HEK293 (cell line): ENCODE measurements around the gene PKN1.

Experiments used
- CTCF ChIA-PET: fragments of 350-600 bp; formaldehyde crosslinking; extraction: SDS; loops from one replicate; lab custom pipeline; 2021; ENCODE audit warnings: antibody characterized with exemption; lab: Yijun Ruan, JAX
- POLR2A ChIA-PET: fragments of 300-600 bp; formaldehyde crosslinking; extraction: SDS; loops from one replicate; lab custom pipeline; 2020; ENCODE audit warnings: antibody characterized with exemption, inconsistent platforms; lab: Yijun Ruan, JAX
- H3K27ac ChIP-seq: fragments of 200-500 bp; sonication (Bioruptor generic); 2 replicates; pipeline ENCODE4 v1.5.1; 2014; ENCODE audit warnings: low read depth, low read length, control low read depth, inconsistent platforms; ENCODE audit errors: extremely low read depth
- H3K36me3 ChIP-seq, 2 experiments: fragments of 200-500 bp in 1 of 2; sonication (Bioruptor generic) in 1 of 2; 1 replicate in 1 of 2; 2 replicates in 1 of 2; pipeline ENCODE4 v1.5.1; 2014 to 2017; ENCODE audit warnings: inconsistent platforms in 2 of 2, low read length in 2 of 2; ENCODE audit not compliant: control insufficient read depth in 2 of 2, insufficient read depth in 1 of 2
- H3K4me1 ChIP-seq: fragments of 200-500 bp; sonication (Bioruptor generic); 2 replicates; pipeline ENCODE4 v1.5.1; 2014; ENCODE audit warnings: mild to moderate bottlenecking, low read length, inconsistent platforms; ENCODE audit not compliant: control insufficient read depth, insufficient read depth
- H3K4me3 ChIP-seq: 2 replicates; pipeline ENCODE4 v1.5.1; 2011; ENCODE audit warnings: low read depth, mild to moderate bottlenecking, control low read depth, low read length, moderate library complexity
- H3K9me3 ChIP-seq: fragments of 200-500 bp; sonication (Bioruptor generic); 2 replicates; pipeline ENCODE4 v1.5.1; 2014; ENCODE audit warnings: low read depth, low read length, inconsistent platforms; ENCODE audit not compliant: control insufficient read depth, insufficient read depth
- EGR2 ChIP-seq: fragments of 450-650 bp; formaldehyde crosslinking; IDR thresholded peaks from 2 replicates; pipeline ENCODE4 v1.5.1; 2016; ENCODE audit warnings: low read depth, missing biosample characterization, missing genetic modification characterization
- GLIS1 ChIP-seq: fragments of 450-650 bp; formaldehyde crosslinking; IDR thresholded peaks from 2 replicates; pipeline ENCODE4 v1.5.1; 2016; ENCODE audit warnings: missing biosample characterization, missing genetic modification characterization
- KLF1 ChIP-seq: fragments of 450-650 bp; formaldehyde crosslinking; IDR thresholded peaks from 2 replicates; pipeline ENCODE4 v1.5.1; 2016; ENCODE audit warnings: missing biosample characterization, missing genetic modification characterization
- SCRT1 ChIP-seq: fragments of 450-650 bp; formaldehyde crosslinking; IDR thresholded peaks from 2 replicates; pipeline ENCODE4 v1.5.1; 2016; ENCODE audit warnings: missing biosample characterization, missing genetic modification characterization, borderline replicate concordance
- SCRT2 ChIP-seq: fragments of 450-650 bp; formaldehyde crosslinking; IDR thresholded peaks from 2 replicates; pipeline ENCODE4 v1.5.1; 2016; ENCODE audit warnings: missing biosample characterization, missing genetic modification characterization
- SP2 ChIP-seq: fragments of 450-650 bp; formaldehyde crosslinking; IDR thresholded peaks from 2 replicates; pipeline ENCODE4 v1.5.1; 2016; ENCODE audit warnings: missing biosample characterization, missing genetic modification characterization
- SP3 ChIP-seq: fragments of 450-650 bp; formaldehyde crosslinking; IDR thresholded peaks from 2 replicates; pipeline ENCODE4 v1.5.1; 2016; ENCODE audit warnings: missing biosample characterization, missing genetic modification characterization
- YY1 ChIP-seq: fragments of 450-650 bp; formaldehyde crosslinking; IDR thresholded peaks from 2 replicates; pipeline ENCODE4 v1.5.1; 2018; ENCODE audit warnings: missing biosample characterization, missing genetic modification characterization
- ZFHX2 ChIP-seq: fragments of 450-650 bp; formaldehyde crosslinking; conservative IDR thresholded peaks from 2 replicates; pipeline ENCODE4 v1.5.1; 2016; ENCODE audit warnings: missing biosample characterization, missing genetic modification characterization
- ZNF19 ChIP-seq: fragments of 450-650 bp; formaldehyde crosslinking; IDR thresholded peaks from 2 replicates; pipeline ENCODE4; 2016; ENCODE audit warnings: missing biosample characterization, missing genetic modification characterization, low read depth
- ZNF335 ChIP-seq: fragments of 450-650 bp; formaldehyde crosslinking; conservative IDR thresholded peaks from 2 replicates; pipeline ENCODE4 v1.5.1; 2016; ENCODE audit warnings: missing biosample characterization, missing genetic modification characterization
- ZNF341 ChIP-seq: fragments of 450-650 bp; formaldehyde crosslinking; IDR thresholded peaks from 2 replicates; pipeline ENCODE4; 2016; ENCODE audit warnings: low read depth, missing biosample characterization, missing genetic modification characterization
- ZNF391 ChIP-seq: fragments of 450-650 bp; formaldehyde crosslinking; IDR thresholded peaks from 2 replicates; pipeline ENCODE4 v1.5.1; 2016; ENCODE audit warnings: low read depth, missing biosample characterization, missing genetic modification characterization, borderline replicate concordance
- ZNF660 ChIP-seq: fragments of 450-650 bp; IDR thresholded peaks from 2 replicates; pipeline ENCODE4 v1.5.1; 2018; ENCODE audit warnings: missing biosample characterization, mild to moderate bottlenecking, missing genetic modification characterization
- ZXDB ChIP-seq: fragments of 450-650 bp; formaldehyde crosslinking; IDR thresholded peaks from 2 replicates; pipeline ENCODE4 v1.5.1; 2016; ENCODE audit warnings: missing biosample characterization, missing genetic modification characterization
- TF ChIP-seq, protein P1 (sequence below): fragments of 450-650 bp; formaldehyde crosslinking; IDR thresholded peaks from 2 replicates; pipeline ENCODE4 v1.5.1; 2016; ENCODE audit warnings: missing biosample characterization, missing genetic modification characterization
- TF ChIP-seq, protein P2 (sequence below): fragments of 450-650 bp; formaldehyde crosslinking; IDR thresholded peaks from 2 replicates; pipeline ENCODE4 v1.5.1; 2016; ENCODE audit warnings: missing biosample characterization, missing genetic modification characterization
- TF ChIP-seq, protein P3 (sequence below): fragments of 450-650 bp; formaldehyde crosslinking; IDR thresholded peaks from 2 replicates; pipeline ENCODE4 v1.5.1; 2016; ENCODE audit warnings: missing biosample characterization, missing genetic modification characterization
- TF ChIP-seq, protein P4 (sequence below): fragments of 450-650 bp; formaldehyde crosslinking; IDR thresholded peaks from 2 replicates; pipeline ENCODE4 v1.5.1; 2017; ENCODE audit warnings: missing biosample characterization, missing genetic modification characterization
- TF ChIP-seq, protein P5 (sequence below): fragments of 450-650 bp; formaldehyde crosslinking; conservative IDR thresholded peaks from 2 replicates; pipeline ENCODE4 v1.5.1; 2016; ENCODE audit warnings: low read depth, missing biosample characterization, missing genetic modification characterization

Gene PKN1

DNA sequence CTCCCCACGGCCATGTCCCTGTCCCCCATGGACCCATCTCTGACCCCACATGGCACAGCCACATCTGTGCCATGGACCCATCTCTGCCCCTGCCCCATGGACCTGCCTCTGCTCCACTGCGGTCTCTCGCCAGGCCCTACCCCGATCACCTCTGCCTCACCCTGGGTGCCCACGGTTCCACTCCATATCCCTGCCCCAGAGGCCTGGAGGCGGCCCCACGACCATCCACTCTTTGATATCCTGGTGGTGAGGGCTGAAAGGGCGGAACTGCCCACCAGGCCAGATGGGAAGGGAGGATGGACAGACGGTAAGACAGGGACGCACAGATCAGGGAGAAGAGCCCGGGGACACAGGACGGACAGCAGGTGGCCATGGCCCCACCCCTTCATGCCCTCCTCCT is 41.7 kb downstream of the PKN1 start:
- no peaks in the 10 kb centered on the region for H3K9me3 ChIP-seq
- H3K36me3 ChIP-seq = peaks cover 0 to 35% of the 10 kb centered on the region in 2 experiments; a peak in 2 of 3 replicates
- ChIA-PET POLR2A (interaction anchor here (1.0 kb wide), 1 partner anchor 22 kb away, joined by 3 read pairs; no protein-coding TSS in a partner anchor), CTCF (no interaction called here)
- no peaks in the 10 kb centered on the region; the same call in 1 of the 2 replicates for H3K4me1 ChIP-seq
- peak; percentile 29; the same call in 1 of the 2 replicates for TF ChIP-seq EGR2 (tag by site-specific recombination)
- no peak for TF ChIP-seq YY1
- H3K27ac ChIP-seq = no peak overlapping the region
- H3K4me3 ChIP-seq = no peak overlapping the region

DNA sequence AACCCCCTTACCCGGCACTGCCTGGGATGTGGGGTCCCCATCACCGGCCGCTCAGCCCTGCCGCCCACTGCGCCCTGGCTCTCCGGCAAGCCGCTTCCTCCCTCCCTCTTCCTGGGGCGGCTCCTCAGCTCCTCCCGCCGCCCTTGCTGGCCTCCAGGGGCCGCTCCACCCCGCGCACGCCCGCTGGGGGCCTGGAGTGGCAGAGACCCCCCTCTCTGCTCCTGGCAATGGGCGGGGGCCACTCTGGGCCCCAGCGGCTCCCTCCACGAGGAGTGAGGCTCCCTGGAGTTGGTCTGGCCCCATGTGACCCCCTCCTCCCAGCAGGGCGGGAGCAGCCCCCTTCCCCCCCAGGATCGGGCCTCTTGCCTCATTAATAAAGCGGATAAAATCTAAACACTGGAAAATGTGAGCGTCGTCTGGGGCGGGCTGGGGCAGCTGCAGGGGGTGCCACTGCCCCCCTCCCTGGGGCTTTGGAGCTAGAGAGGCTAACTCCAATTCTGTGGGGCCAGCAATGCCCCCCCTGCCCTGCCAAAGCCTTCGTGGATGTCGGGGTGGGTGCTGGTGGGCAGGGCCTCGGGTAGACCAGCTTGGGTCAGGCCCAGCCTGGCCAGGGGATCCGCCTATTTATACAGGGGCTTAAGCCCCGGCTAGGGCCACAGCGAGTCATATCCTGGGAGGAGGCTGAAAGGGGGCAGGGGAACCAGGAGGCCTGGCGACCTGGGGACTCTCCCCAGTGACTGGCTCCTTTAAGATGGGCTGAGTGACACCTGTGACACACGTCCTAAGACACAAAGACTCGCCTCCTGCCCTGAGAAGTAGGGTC is 42.4 kb downstream of the PKN1 start, which contains the start of gene PTGER1:
PTGER1 (minus strand) TSS at position 104 of the 823 bp plus-strand sequence. CDS start 1,034 bp downstream, outside the sequence.
- Histone ChIP-seq H3K9me3 (no peaks in the 10 kb centered on the region), H3K4me1 (no peaks in the 10 kb centered on the region; the same call in 1 of the 2 replicates), H3K27ac (no peak within 1 kb of the TSS), H3K36me3 (peaks cover 0 to 34% of the 10 kb centered on the region in 2 experiments; a peak in 2 of 3 replicates), H3K4me3 (no peak within 1 kb of the TSS)
- CTCF ChIA-PET = no interaction called here
- POLR2A ChIA-PET = interaction anchor here (1.0 kb wide), 1 partner anchor 21 kb away, joined by 3 read pairs; no protein-coding TSS in a partner anchor
- TF ChIP-seq, protein P1, sequence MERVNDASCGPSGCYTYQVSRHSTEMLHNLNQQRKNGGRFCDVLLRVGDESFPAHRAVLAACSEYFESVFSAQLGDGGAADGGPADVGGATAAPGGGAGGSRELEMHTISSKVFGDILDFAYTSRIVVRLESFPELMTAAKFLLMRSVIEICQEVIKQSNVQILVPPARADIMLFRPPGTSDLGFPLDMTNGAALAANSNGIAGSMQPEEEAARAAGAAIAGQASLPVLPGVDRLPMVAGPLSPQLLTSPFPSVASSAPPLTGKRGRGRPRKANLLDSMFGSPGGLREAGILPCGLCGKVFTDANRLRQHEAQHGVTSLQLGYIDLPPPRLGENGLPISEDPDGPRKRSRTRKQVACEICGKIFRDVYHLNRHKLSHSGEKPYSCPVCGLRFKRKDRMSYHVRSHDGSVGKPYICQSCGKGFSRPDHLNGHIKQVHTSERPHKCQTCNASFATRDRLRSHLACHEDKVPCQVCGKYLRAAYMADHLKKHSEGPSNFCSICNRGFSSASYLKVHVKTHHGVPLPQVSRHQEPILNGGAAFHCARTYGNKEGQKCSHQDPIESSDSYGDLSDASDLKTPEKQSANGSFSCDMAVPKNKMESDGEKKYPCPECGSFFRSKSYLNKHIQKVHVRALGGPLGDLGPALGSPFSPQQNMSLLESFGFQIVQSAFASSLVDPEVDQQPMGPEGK = peak; percentile 69
- no peak for TF ChIP-seq ZNF19 (tag by site-specific recombination)
- TF ChIP-seq KLF1 (tag by site-specific recombination) = peak; percentile 93
- TF ChIP-seq SP3 (tag by site-specific recombination) = peak; percentile 35; the same call in 1 of the 2 replicates
- peak; percentile 50 for TF ChIP-seq ZNF335 (tag by site-specific recombination)
- TF ChIP-seq SCRT1 (tag by site-specific recombination) = no peak
- TF ChIP-seq GLIS1 (tag by site-specific recombination) = peak; percentile 92
- TF ChIP-seq, protein P2, sequence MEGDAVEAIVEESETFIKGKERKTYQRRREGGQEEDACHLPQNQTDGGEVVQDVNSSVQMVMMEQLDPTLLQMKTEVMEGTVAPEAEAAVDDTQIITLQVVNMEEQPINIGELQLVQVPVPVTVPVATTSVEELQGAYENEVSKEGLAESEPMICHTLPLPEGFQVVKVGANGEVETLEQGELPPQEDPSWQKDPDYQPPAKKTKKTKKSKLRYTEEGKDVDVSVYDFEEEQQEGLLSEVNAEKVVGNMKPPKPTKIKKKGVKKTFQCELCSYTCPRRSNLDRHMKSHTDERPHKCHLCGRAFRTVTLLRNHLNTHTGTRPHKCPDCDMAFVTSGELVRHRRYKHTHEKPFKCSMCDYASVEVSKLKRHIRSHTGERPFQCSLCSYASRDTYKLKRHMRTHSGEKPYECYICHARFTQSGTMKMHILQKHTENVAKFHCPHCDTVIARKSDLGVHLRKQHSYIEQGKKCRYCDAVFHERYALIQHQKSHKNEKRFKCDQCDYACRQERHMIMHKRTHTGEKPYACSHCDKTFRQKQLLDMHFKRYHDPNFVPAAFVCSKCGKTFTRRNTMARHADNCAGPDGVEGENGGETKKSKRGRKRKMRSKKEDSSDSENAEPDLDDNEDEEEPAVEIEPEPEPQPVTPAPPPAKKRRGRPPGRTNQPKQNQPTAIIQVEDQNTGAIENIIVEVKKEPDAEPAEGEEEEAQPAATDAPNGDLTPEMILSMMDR (tag by site-specific recombination) = peak; percentile 48
- TF ChIP-seq, protein P3, sequence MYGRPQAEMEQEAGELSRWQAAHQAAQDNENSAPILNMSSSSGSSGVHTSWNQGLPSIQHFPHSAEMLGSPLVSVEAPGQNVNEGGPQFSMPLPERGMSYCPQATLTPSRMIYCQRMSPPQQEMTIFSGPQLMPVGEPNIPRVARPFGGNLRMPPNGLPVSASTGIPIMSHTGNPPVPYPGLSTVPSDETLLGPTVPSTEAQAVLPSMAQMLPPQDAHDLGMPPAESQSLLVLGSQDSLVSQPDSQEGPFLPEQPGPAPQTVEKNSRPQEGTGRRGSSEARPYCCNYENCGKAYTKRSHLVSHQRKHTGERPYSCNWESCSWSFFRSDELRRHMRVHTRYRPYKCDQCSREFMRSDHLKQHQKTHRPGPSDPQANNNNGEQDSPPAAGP = no peak
- TF ChIP-seq, protein P4, sequence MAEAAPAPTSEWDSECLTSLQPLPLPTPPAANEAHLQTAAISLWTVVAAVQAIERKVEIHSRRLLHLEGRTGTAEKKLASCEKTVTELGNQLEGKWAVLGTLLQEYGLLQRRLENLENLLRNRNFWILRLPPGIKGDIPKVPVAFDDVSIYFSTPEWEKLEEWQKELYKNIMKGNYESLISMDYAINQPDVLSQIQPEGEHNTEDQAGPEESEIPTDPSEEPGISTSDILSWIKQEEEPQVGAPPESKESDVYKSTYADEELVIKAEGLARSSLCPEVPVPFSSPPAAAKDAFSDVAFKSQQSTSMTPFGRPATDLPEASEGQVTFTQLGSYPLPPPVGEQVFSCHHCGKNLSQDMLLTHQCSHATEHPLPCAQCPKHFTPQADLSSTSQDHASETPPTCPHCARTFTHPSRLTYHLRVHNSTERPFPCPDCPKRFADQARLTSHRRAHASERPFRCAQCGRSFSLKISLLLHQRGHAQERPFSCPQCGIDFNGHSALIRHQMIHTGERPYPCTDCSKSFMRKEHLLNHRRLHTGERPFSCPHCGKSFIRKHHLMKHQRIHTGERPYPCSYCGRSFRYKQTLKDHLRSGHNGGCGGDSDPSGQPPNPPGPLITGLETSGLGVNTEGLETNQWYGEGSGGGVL (tag by site-specific recombination) = peak; percentile 93
- TF ChIP-seq ZXDB (tag by site-specific recombination) = peak; percentile 85
- no peak for TF ChIP-seq ZNF660 (tag by site-specific recombination)
- TF ChIP-seq, protein P5, sequence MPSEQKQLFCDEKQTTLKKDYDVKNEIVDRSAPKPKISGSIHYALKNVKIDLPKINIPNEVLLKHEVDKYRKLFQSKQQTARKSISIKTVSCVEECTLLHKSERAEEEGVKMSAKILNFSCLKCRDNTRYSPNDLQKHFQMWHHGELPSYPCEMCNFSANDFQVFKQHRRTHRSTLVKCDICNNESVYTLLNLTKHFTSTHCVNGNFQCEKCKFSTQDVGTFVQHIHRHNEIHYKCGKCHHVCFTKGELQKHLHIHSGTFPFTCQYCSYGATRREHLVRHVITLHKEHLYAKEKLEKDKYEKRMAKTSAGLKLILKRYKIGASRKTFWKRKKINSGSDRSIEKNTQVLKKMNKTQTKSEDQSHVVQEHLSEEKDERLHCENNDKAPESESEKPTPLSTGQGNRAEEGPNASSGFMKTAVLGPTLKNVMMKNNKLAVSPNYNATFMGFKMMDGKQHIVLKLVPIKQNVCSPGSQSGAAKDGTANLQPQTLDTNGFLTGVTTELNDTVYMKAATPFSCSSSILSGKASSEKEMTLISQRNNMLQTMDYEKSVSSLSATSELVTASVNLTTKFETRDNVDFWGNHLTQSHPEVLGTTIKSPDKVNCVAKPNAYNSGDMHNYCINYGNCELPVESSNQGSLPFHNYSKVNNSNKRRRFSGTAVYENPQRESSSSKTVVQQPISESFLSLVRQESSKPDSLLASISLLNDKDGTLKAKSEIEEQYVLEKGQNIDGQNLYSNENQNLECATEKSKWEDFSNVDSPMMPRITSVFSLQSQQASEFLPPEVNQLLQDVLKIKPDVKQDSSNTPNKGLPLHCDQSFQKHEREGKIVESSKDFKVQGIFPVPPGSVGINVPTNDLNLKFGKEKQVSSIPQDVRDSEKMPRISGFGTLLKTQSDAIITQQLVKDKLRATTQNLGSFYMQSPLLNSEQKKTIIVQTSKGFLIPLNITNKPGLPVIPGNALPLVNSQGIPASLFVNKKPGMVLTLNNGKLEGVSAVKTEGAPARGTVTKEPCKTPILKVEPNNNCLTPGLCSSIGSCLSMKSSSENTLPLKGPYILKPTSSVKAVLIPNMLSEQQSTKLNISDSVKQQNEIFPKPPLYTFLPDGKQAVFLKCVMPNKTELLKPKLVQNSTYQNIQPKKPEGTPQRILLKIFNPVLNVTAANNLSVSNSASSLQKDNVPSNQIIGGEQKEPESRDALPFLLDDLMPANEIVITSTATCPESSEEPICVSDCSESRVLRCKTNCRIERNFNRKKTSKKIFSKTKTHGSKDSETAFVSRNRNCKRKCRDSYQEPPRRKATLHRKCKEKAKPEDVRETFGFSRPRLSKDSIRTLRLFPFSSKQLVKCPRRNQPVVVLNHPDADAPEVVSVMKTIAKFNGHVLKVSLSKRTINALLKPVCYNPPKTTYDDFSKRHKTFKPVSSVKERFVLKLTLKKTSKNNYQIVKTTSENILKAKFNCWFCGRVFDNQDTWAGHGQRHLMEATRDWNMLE (tag by site-specific recombination) = no peak
- no peak for TF ChIP-seq ZNF391 (tag by site-specific recombination)
- TF ChIP-seq SCRT2 (tag by site-specific recombination) = peak; percentile 71
- TF ChIP-seq ZNF341 = peak; percentile 58
- peak; percentile 82 for TF ChIP-seq ZFHX2 (tag by site-specific recombination)
- TF ChIP-seq SP2 (tag by site-specific recombination) = peak; percentile 43
